ENCODE data around the gene ACBD7. TPM values are rescaled to one million over a fixed set of nuclear protein-coding genes. Genes with fewer than 3 reads are reported as not detected.

Gene ACBD7
- total RNA-seq, 4 donors from 2014 or later = not detected

DNA sequence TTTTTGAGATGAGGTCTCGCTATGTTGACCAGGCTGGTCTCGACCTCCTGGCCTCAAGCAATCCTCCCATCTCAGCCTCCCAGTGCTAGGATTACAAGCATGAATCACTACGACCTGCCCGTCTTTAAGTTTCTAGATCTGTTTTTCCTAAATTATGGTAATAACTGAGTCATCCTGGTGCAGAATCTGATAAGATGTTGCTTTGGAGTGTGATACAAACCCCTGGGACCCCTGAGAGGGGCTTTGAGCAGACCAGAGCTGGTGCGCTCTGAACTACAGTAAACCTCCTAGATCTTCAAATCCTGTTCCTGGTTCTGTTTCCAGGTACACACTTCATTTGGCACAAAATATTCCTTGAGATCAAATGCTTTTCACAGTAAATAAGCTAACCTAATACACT, 42.8 kb upstream of the ACBD7 start:
- H3K27me3 ChIP-seq = no peaks in the 10 kb centered on the region
- intact Hi-C loops (cut with DNase I; ENCODE audit: low total_unique reads) = no loop called here
- in situ Hi-C loops (cut with MboI; ENCODE audit: low pct_ligation_motif_present in 1 of 4, low pct_unique_long_range_greater_than_20kb in 1 of 4, low sequenced_read_pairs in 3 of 4) = no loop called here
- no peak for DNase-seq
- H3K9me3 ChIP-seq = no peaks in the 10 kb centered on the region
- no peak overlapping the region for H3K4me3 ChIP-seq
- H3K36me3 ChIP-seq = peaks cover 0 to 56% (median 17%) of the 10 kb centered on the region in 4 donors
- H3K4me1 ChIP-seq = no peaks in the 10 kb centered on the region
- WGBS, 2 donors (ENCODE audit: low coverage in 1 of 2) = 96 to 100% methylated on average over 3 to 5 of the region's 5 CpGs
- TF ChIP-seq EP300 (IDR thresholded peaks at IDR 0.05; ENCODE audit: low read depth) (no peak), POLR2AphosphoS5 (IDR thresholded peaks at IDR 0.05) (no peak), POLR2A (IDR thresholded peaks at IDR 0.05) (no peak)
- TF ChIP-seq, protein P1, sequence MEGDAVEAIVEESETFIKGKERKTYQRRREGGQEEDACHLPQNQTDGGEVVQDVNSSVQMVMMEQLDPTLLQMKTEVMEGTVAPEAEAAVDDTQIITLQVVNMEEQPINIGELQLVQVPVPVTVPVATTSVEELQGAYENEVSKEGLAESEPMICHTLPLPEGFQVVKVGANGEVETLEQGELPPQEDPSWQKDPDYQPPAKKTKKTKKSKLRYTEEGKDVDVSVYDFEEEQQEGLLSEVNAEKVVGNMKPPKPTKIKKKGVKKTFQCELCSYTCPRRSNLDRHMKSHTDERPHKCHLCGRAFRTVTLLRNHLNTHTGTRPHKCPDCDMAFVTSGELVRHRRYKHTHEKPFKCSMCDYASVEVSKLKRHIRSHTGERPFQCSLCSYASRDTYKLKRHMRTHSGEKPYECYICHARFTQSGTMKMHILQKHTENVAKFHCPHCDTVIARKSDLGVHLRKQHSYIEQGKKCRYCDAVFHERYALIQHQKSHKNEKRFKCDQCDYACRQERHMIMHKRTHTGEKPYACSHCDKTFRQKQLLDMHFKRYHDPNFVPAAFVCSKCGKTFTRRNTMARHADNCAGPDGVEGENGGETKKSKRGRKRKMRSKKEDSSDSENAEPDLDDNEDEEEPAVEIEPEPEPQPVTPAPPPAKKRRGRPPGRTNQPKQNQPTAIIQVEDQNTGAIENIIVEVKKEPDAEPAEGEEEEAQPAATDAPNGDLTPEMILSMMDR (IDR thresholded peaks at IDR 0.05) = no peak
- no peak overlapping the region for H3K27ac ChIP-seq

DNA sequence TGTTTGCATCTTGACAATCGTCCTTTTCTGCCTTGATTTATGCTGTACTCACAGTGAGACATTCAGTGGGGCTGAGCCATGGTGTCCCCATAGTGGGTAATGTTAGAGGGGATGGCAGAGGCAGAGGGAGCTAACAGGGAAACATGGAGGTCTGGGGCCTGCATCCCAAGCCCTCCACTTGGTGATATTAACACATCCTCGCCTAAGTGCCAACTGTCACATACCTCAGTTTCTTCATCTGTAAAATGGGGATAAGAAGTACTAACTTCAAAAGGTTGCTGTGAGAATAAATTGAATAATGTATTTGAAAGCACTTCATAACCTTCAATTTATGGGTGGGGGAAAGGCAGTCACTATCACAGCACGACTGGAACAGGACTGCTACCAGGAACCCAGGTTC, 36.3 kb upstream of the ACBD7 start:
- Histone ChIP-seq H3K4me3 (no peak overlapping the region), H3K4me1 (no peaks in the 10 kb centered on the region), H3K9me3 (no peaks in the 10 kb centered on the region), H3K36me3 (peaks cover 0 to 25% (median 8%) of the 10 kb centered on the region in 4 donors), H3K27ac (no peak overlapping the region), H3K27me3 (no peaks in the 10 kb centered on the region)
- WGBS, 2 donors (ENCODE audit: low coverage in 1 of 2) = 82% methylated on average over 2 to 3 of the region's 3 CpGs
- no peak for DNase-seq
- no peak for TF ChIP-seq POLR2AphosphoS5 (IDR thresholded peaks at IDR 0.05)
- TF ChIP-seq EP300 (IDR thresholded peaks at IDR 0.05; ENCODE audit: low read depth) = no peak
- no peak for TF ChIP-seq POLR2A (IDR thresholded peaks at IDR 0.05)
- TF ChIP-seq, protein P1 (IDR thresholded peaks at IDR 0.05) = no peak
- intact Hi-C loops (cut with DNase I; ENCODE audit: low total_unique reads) (no loop called here), in situ Hi-C loops (cut with MboI; ENCODE audit: low pct_ligation_motif_present in 1 of 4, low pct_unique_long_range_greater_than_20kb in 1 of 4, low sequenced_read_pairs in 3 of 4) (loop anchor here in 2 of 4 donors (25.0 kb wide), 2 partner anchors 588 to 613 kb away; no protein-coding TSS in a partner anchor)

DNA sequence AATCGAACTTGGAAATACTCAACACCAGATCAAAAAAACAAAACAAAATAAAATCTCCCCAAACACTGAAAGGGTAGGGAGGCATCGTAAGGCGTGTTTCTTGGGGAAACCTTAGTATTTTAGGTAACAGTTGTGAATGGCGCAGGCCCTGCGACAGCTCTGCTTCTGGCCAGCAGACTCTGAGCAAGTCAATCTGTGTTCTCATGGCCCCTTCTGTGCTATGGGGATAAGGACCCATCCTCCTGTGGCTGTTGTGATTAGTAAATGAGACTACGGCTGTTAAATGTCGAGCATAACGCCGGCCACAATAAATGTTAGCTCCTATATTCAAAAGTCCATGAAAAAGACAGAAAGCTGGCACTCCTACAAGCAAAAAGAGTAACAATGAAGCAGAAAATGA, 35.6 kb upstream of the ACBD7 start:
- in situ Hi-C loops (cut with MboI; ENCODE audit: low pct_ligation_motif_present in 1 of 4, low pct_unique_long_range_greater_than_20kb in 1 of 4, low sequenced_read_pairs in 3 of 4) = loop anchor here in 2 of 4 donors (25.0 kb wide), 2 partner anchors 587 to 612 kb away; no protein-coding TSS in a partner anchor
- H3K27me3 ChIP-seq = no peaks in the 10 kb centered on the region
- TF ChIP-seq EP300 (IDR thresholded peaks at IDR 0.05; ENCODE audit: low read depth) (no peak), POLR2A (IDR thresholded peaks at IDR 0.05) (no peak), POLR2AphosphoS5 (IDR thresholded peaks at IDR 0.05) (no peak)
- TF ChIP-seq, protein P1 (IDR thresholded peaks at IDR 0.05) = no peak
- H3K4me1 ChIP-seq = no peaks in the 10 kb centered on the region
- WGBS, 2 donors (ENCODE audit: low coverage in 1 of 2) = 97% methylated on average over 9 of the region's 9 CpGs
- H3K9me3 ChIP-seq = no peaks in the 10 kb centered on the region
- intact Hi-C loops (cut with DNase I; ENCODE audit: low total_unique reads) = no loop called here
- no peak overlapping the region for H3K4me3 ChIP-seq
- DNase-seq = no peak
- H3K27ac ChIP-seq = no peak overlapping the region
- peaks cover 0 to 22% (median 8%) of the 10 kb centered on the region in 4 donors for H3K36me3 ChIP-seq

DNA sequence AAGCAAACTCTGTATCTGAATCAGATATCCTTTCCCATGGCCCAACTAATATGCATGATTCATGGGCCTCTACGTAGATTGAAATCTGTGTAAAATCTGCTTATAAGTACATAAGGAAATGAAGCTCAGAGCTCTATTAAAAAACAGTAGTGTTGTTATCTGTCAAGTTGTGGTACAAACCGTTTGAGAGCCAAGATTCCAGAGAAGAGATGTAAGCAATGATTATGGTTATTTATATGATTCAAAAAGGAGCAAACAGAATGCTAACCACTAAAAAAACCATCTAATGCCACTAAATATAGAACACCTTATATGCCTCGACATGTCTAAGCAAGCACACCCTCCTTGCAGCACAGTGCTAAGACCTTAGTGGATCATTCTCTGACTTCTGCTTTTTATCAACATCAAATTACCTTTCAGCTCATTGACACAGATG, 35.2 kb upstream of the ACBD7 start:
- Histone ChIP-seq H3K27me3 (no peaks in the 10 kb centered on the region), H3K4me3 (no peak overlapping the region), H3K4me1 (no peaks in the 10 kb centered on the region), H3K27ac (no peak overlapping the region), H3K36me3 (peaks cover 0 to 22% (median 8%) of the 10 kb centered on the region in 4 donors), H3K9me3 (no peaks in the 10 kb centered on the region)
- no peak for DNase-seq
- in situ Hi-C loops (cut with MboI; ENCODE audit: low pct_ligation_motif_present in 1 of 4, low pct_unique_long_range_greater_than_20kb in 1 of 4, low sequenced_read_pairs in 3 of 4) = loop anchor here in 2 of 4 donors (25.0 kb wide), 2 partner anchors 586 to 611 kb away; no protein-coding TSS in a partner anchor
- intact Hi-C loops (cut with DNase I; ENCODE audit: low total_unique reads) = no loop called here
- 53 to 80% methylated on average over 3 of the region's 3 CpGs for WGBS, 2 donors (ENCODE audit: low coverage in 1 of 2)
- TF ChIP-seq POLR2A (IDR thresholded peaks at IDR 0.05) (no peak), EP300 (IDR thresholded peaks at IDR 0.05; ENCODE audit: low read depth) (no peak), POLR2AphosphoS5 (IDR thresholded peaks at IDR 0.05) (no peak)
- TF ChIP-seq, protein P1 (IDR thresholded peaks at IDR 0.05) = no peak
